Pancreas (tissue), 10 donors: ENCODE measurements around the gene ZNF275. TPM values are rescaled to one million over a fixed set of nuclear protein-coding genes. Genes with fewer than 3 reads are reported as not detected.

Source experiments
- ATAC-seq, 4 donors: fragments of 200-7000 bp; cut with Tn5 transposase; one replicate each; pipeline versions ENCODE4 v1.8.0 to v1.9.1; 2020; ENCODE audit warnings: mild to moderate bottlenecking in 4 of 4, moderate library complexity in 4 of 4
- DNase-seq, 6 donors: peaks; one replicate each; pipeline ENCODE4 v3.0.0-alpha.2; 2020
- FAIRE-seq: peaks from 2 replicates; lab custom pipeline; 2012; peaks lifted over from hg19 to GRCh38; lab: Jason Lieb, UNC
- H3K27ac ChIP-seq, 4 donors: fragments of 200-600 bp; sonication (generic); 1 replicate in 3 of 4; 2 replicates in 1 of 4; pipeline versions ENCODE4 v1.5.0 to v1.8.0; 2020
- H3K27me3 ChIP-seq, 4 donors: fragments of 200-600 bp; one replicate each; pipeline ENCODE4 v1.8.0; 2021
- H3K36me3 ChIP-seq, 3 donors: fragments of 200-600 bp; sonication (generic) in 1 of 3; one replicate each; pipeline versions ENCODE4 v1.5.0 to v1.8.0; 2020 to 2021
- H3K4me1 ChIP-seq, 3 donors: fragments of 200-600 bp; one replicate each; pipeline ENCODE4 v1.8.0; 2021
- H3K4me3 ChIP-seq, 4 donors: fragments of 200-600 bp; sonication (generic) in 2 of 4; one replicate each; pipeline versions ENCODE4 v1.5.0 to v1.8.0; 2020 to 2021
- H3K9me3 ChIP-seq, 4 donors: fragments of 200-600 bp; one replicate each; pipeline ENCODE4 v1.8.0; 2021
- CTCF ChIP-seq, 4 donors: fragments of 200-600 bp; sonication (generic) in 3 of 4; IDR thresholded peaks; one replicate each; pipeline versions ENCODE4 v1.5.0 to v1.8.0; 2021; ENCODE audit warnings: antibody characterized with exemption in 4 of 4
- WGBS, 2 donors: extraction: QIAGEN DNeasy Blood & Tissue Kit; methylation state at CpG; one replicate each; pipeline ENCODE4 v1.1.7; 2013; 5-methylcytosine and 5-hydroxymethylcytosine counted together
- intact Hi-C, 3 donors: fragments of 100-400 bp; cut with DNase I; formaldehyde crosslinking; loops; one replicate each; pipeline versions ENCODE4 v1.11.1 to v1.14.2; 2022
- polyA plus RNA-seq, 2 donors: library from polyadenylated mRNA; stranded (reverse); fragments of 200-250 nt; gene quantifications; one replicate each; pipeline ENCODE4 v1.2.3, GENCODE V29; 2013
- total RNA-seq, 6 donors: library from RNA; stranded (reverse); fragmentation: NEBNext Ultra II Directional in 4 of 6; extraction: Animal tissue kit (Norgen Biotek cat#: 25700) in 4 of 6; gene quantifications; one replicate each; pipeline versions ENCODE4 v1.2.1 to v1.2.4, GENCODE V29; 2021 to 2023
- donor health status: healthy with polysubstance abuse.
- donor health status: DM: no; HTN: no; CAD: no; lungs with moderate emphysema.
- donor health status: DM: no; HTN: no; CAD: no.
- donor health status: control.
- donor health status: control.
- donor health status: Bipolar disorder and iron deficiency.
- donor health status: DM: yes; HTN: yes; CAD: no.
- donor health status: DM: no; HTN: no; CAD: no.
- donor health status: DM: no; HTN: no; CAD: no.
- donor health status: DM: yes; HTN: yes; CAD: no.

The ZNF275 gene
- total and polyA plus RNA-seq, 8 donors: 3.7 to 9.9 (median 6.3) TPM

GRCh38 chrX:153347530-153347929 lies 13.6 kb downstream of the ZNF275 start:
- TF ChIP-seq CTCF (IDR thresholded peaks at IDR 0.05): no peak
- 95 to 98% methylated on average over 38 of the region's 38 CpGs for WGBS, 2 donors
- Histone ChIP-seq H3K36me3 (peaks cover 0 to 5% (median 0%) of the 10 kb centered on the region in 3 donors), H3K27ac (no peak overlapping the region), H3K27me3 (no peaks in the 10 kb centered on the region), H3K4me1 (no peaks in the 10 kb centered on the region), H3K9me3 (no peaks in the 10 kb centered on the region), H3K4me3 (no peak overlapping the region)
- ATAC-seq (no peak), FAIRE-seq (no peak), DNase-seq (no peak)
- intact Hi-C loops: no loop called here

- no peak for TF ChIP-seq CTCF (IDR thresholded peaks at IDR 0.05)
- H3K4me1 ChIP-seq: no peaks in the 10 kb centered on the region
- intact Hi-C loops: no loop called here
- FAIRE-seq (no peak), DNase-seq (no peak), ATAC-seq (no peak)
- peaks cover 0 to 5% (median 0%) of the 10 kb centered on the region in 3 donors for H3K36me3 ChIP-seq
- H3K9me3 ChIP-seq: no peaks in the 10 kb centered on the region
- no peak overlapping the region for H3K27ac ChIP-seq
- no peaks in the 10 kb centered on the region for H3K27me3 ChIP-seq
- H3K4me3 ChIP-seq: no peak overlapping the region
- WGBS, 2 donors: 79 to 90% methylated on average over 8 of the region's 8 CpGs
Measured at GRCh38 chrX:153348421-153348820, 14.5 kb downstream of the ZNF275 start.

- Histone ChIP-seq H3K9me3 (no peaks in the 10 kb centered on the region), H3K4me3 (no peak overlapping the region), H3K36me3 (peaks cover 0 to 5% (median 0%) of the 10 kb centered on the region in 3 donors), H3K4me1 (no peaks in the 10 kb centered on the region), H3K27ac (no peak overlapping the region), H3K27me3 (no peaks in the 10 kb centered on the region)
- TF ChIP-seq CTCF (IDR thresholded peaks at IDR 0.05): no peak
- DNase-seq (no peak), ATAC-seq (no peak), FAIRE-seq (no peak)
- 90 to 93% methylated on average over 5 of the region's 5 CpGs for WGBS, 2 donors
- intact Hi-C loops: no loop called here
Measured at GRCh38 chrX:153349952-153350351, 16.0 kb downstream of the ZNF275 start.

GRCh38 chrX:153351981-153352380 lies 18.0 kb downstream of the ZNF275 start:
- no peak for FAIRE-seq
- no peak for TF ChIP-seq CTCF (IDR thresholded peaks at IDR 0.05)
- no peak for ATAC-seq

GRCh38 chrX:153352858-153353257 lies 18.9 kb downstream of the ZNF275 start:
- no peak for FAIRE-seq
- no peak for TF ChIP-seq CTCF (IDR thresholded peaks at IDR 0.05)
- Histone ChIP-seq H3K4me1 (no peaks in the 10 kb centered on the region), H3K9me3 (no peaks in the 10 kb centered on the region), H3K27me3 (no peaks in the 10 kb centered on the region), H3K36me3 (no peaks in the 10 kb centered on the region), H3K27ac (no peak overlapping the region), H3K4me3 (no peak overlapping the region)
- no peak for DNase-seq
- no peak for ATAC-seq
- 60 to 80% methylated on average over 3 of the region's 3 CpGs for WGBS, 2 donors
- intact Hi-C loops: no loop called here

More at GRCh38 chrX:153351981-153352380, 18.0 kb downstream of the ZNF275 start:
- H3K27ac ChIP-seq: no peak overlapping the region
- no peaks in the 10 kb centered on the region for H3K27me3 ChIP-seq
- intact Hi-C loops: no loop called here
- H3K4me3 ChIP-seq: no peak overlapping the region
- WGBS, 2 donors: 78 to 86% methylated on average over 8 of the region's 8 CpGs
- peaks cover 0 to 5% (median 0%) of the 10 kb centered on the region in 3 donors for H3K36me3 ChIP-seq
- H3K9me3 ChIP-seq: no peaks in the 10 kb centered on the region
- H3K4me1 ChIP-seq: no peaks in the 10 kb centered on the region
- DNase-seq: no peak
